Body of pancreas (tissue), 4 donors: ENCODE results near the gene ANKS1B. TPM values are rescaled to one million over a fixed set of nuclear protein-coding genes. Genes with fewer than 3 reads are reported as not detected.

Source experiments
- ATAC-seq: fragments of 150-250 bp; one replicate; pipeline ENCODE4 v1.9.1; 2016
- DNase-seq, 4 donors: peaks; one replicate each; pipeline ENCODE4 v3.0.0-alpha.2; 2019
- H3K27ac ChIP-seq, 4 donors: fragments of 200-600 bp; sonication (generic); 1 replicate in 3 of 4; 2 replicates in 1 of 4; pipeline versions ENCODE4 v1.5.1 to v1.6.1; 2016 to 2019; ENCODE audit warnings: mild to moderate bottlenecking in 1 of 4, mixed read lengths in 1 of 4, moderate library complexity in 1 of 4
- H3K27me3 ChIP-seq, 2 donors: fragments of 200-600 bp; sonication (generic); one replicate each; pipeline ENCODE4 v1.6.0; 2016; ENCODE audit warnings: mild to moderate bottlenecking in 1 of 2
- H3K36me3 ChIP-seq, 2 donors: fragments of 200-600 bp; sonication (generic); replicated peaks in 1 of 2; 2 replicates each; pipeline ENCODE4 v1.5.1; 2016; ENCODE audit warnings: low read depth in 2 of 2; ENCODE audit not compliant: insufficient read depth in 1 of 2
- H3K4me1 ChIP-seq: fragments of 200-600 bp; sonication (generic); one replicate; pipeline ENCODE4 v1.6.0; 2016
- H3K4me3 ChIP-seq, 2 donors: fragments of 200-600 bp; sonication (generic); 1 replicate in 1 of 2; 2 replicates in 1 of 2; pipeline ENCODE4 v1.5.1; 2016 to 2019
- H3K9me3 ChIP-seq, 3 donors: fragments of 200-600 bp; sonication (generic); 1 replicate in 2 of 3; 2 replicates in 1 of 3; pipeline ENCODE4 v1.5.1; 2016
- CTCF ChIP-seq, 7 experiments: fragments of 450-650 bp in 4 of 7; fragments of 200-600 bp in 3 of 7; sonication (generic) in 3 of 7; IDR thresholded peaks; one replicate each; pipeline ENCODE4 v1.5.1; 2016 to 2019; ENCODE audit warnings: antibody characterized with exemption in 7 of 7
- POLR2A ChIP-seq, 3 donors: fragments of 450-650 bp; IDR thresholded peaks; one replicate each; pipeline ENCODE4 v1.6.1; 2016; ENCODE audit warnings: antibody characterized with exemption in 3 of 3, mild to moderate bottlenecking in 2 of 3
- WGBS, 2 donors: methylation state at CpG; one replicate each; pipeline ENCODE4 v1.1.5; 2017; 5-methylcytosine and 5-hydroxymethylcytosine counted together
- intact Hi-C: fragments of 100-400 bp; cut with DNase I; formaldehyde crosslinking; loops from one replicate; pipeline ENCODE4 v1.15.1; 2023
- total RNA-seq, 2 donors: library from RNA; depleted of rRNA; stranded (reverse); fragments of >200 nt; gene quantifications; one replicate each; pipeline ENCODE4 v1.1.0, GENCODE V29; 2016

The ANKS1B gene
- total RNA-seq, 2 donors from 2014 or later, result 2.1 to 10.2 TPM

- no peaks in the 10 kb centered on the region for H3K36me3 ChIP-seq
- intact Hi-C loops, result no loop called here
- ATAC-seq, result no peak
- no peaks in the 10 kb centered on the region for H3K4me1 ChIP-seq
- H3K27ac ChIP-seq, result no peak overlapping the region
- DNase-seq, result no peak
- WGBS, 2 donors, result 60 to 69% methylated on average over 3 of the region's 3 CpGs
- TF ChIP-seq CTCF (IDR thresholded peaks at IDR 0.05), result no peak
- no peak for TF ChIP-seq POLR2A (IDR thresholded peaks at IDR 0.05)
- no peak overlapping the region for H3K4me3 ChIP-seq
- H3K27me3 ChIP-seq, result no peaks in the 10 kb centered on the region
- no peaks in the 10 kb centered on the region for H3K9me3 ChIP-seq
These were observed 617.6 kb downstream of the ANKS1B start for GRCh38 chr12:99367181-99367580.

GRCh38 chr12:99352269-99352668 lies 632.5 kb downstream of the ANKS1B start:
- Histone ChIP-seq H3K27me3 (no peaks in the 10 kb centered on the region), H3K9me3 (no peaks in the 10 kb centered on the region), H3K4me3 (no peak overlapping the region), H3K36me3 (no peaks in the 10 kb centered on the region), H3K4me1 (no peaks in the 10 kb centered on the region), H3K27ac (no peak overlapping the region)
- TF ChIP-seq CTCF (IDR thresholded peaks at IDR 0.05) (no peak), POLR2A (IDR thresholded peaks at IDR 0.05) (no peak)
- DNase-seq (no peak), ATAC-seq (no peak)
- intact Hi-C loops, result no loop called here
- 26 to 28% methylated on average over 3 of the region's 3 CpGs for WGBS, 2 donors

GRCh38 chr12:99343960-99344359 lies 640.8 kb downstream of the ANKS1B start:
- no peak for ATAC-seq
- no peak for DNase-seq
- TF ChIP-seq CTCF (IDR thresholded peaks at IDR 0.05) (no peak), POLR2A (IDR thresholded peaks at IDR 0.05) (no peak)

GRCh38 chr12:99339663-99340062 lies 645.1 kb downstream of the ANKS1B start:
- Histone ChIP-seq H3K27me3 (no peaks in the 10 kb centered on the region), H3K9me3 (no peaks in the 10 kb centered on the region), H3K27ac (no peak overlapping the region), H3K4me1 (no peaks in the 10 kb centered on the region), H3K4me3 (no peak overlapping the region), H3K36me3 (no peaks in the 10 kb centered on the region)
- intact Hi-C loops, result no loop called here
- no peak for TF ChIP-seq CTCF (IDR thresholded peaks at IDR 0.05)
- no peak for TF ChIP-seq POLR2A (IDR thresholded peaks at IDR 0.05)
- DNase-seq (no peak), ATAC-seq (no peak)
- 77 to 78% methylated on average over 3 of the region's 3 CpGs for WGBS, 2 donors

More at GRCh38 chr12:99343960-99344359, 640.8 kb downstream of the ANKS1B start:
- H3K36me3 ChIP-seq, result no peaks in the 10 kb centered on the region
- H3K4me3 ChIP-seq, result no peak overlapping the region
- no peaks in the 10 kb centered on the region for H3K4me1 ChIP-seq
- H3K27me3 ChIP-seq, result no peaks in the 10 kb centered on the region
- H3K27ac ChIP-seq, result no peak overlapping the region
- intact Hi-C loops, result no loop called here
- no peaks in the 10 kb centered on the region for H3K9me3 ChIP-seq

- no peaks in the 10 kb centered on the region for H3K9me3 ChIP-seq
- H3K4me3 ChIP-seq, result no peak overlapping the region
- ATAC-seq (no peak), DNase-seq (no peak)
- intact Hi-C loops, result no loop called here
- no peaks in the 10 kb centered on the region for H3K4me1 ChIP-seq
- H3K27me3 ChIP-seq, result no peaks in the 10 kb centered on the region
- H3K27ac ChIP-seq, result no peak overlapping the region
- TF ChIP-seq POLR2A (IDR thresholded peaks at IDR 0.05) (no peak), CTCF (IDR thresholded peaks at IDR 0.05) (no peak)
- 41 to 61% methylated on average over 5 of the region's 5 CpGs for WGBS, 2 donors
- no peaks in the 10 kb centered on the region for H3K36me3 ChIP-seq
These were observed 650.3 kb downstream of the ANKS1B start for GRCh38 chr12:99334285-99335056.
